Stimulated activated naive CD4-positive, alpha-beta T cell (primary cell): ENCODE data around the gene TTR.

ENCODE experiments used
- DNase-seq, 6 experiments: peaks; one replicate each; lab custom pipeline; 2025; lab: John Stamatoyannopoulos, UW

The TTR gene

DNA sequence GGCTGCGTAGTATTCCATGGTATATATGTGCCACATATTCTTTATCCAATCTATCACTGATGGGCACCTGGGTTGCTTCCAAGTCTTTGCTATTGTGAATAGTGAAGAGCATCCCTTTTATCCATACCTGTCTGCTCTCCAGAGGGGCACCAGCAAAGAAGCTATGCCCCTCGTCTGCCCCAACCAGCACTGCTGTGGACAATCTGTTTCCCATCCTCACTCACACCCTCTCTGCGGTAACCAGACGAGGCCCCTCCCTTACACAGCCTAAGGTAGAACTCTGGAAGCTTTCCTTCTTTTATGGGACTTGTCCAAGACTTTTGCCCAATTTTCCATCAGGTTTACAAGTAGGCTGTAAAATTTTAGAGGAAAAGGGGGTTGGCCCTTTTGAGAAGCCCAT is 24.9 kb downstream of the TTR start:
- no peak for DNase-seq

DNA sequence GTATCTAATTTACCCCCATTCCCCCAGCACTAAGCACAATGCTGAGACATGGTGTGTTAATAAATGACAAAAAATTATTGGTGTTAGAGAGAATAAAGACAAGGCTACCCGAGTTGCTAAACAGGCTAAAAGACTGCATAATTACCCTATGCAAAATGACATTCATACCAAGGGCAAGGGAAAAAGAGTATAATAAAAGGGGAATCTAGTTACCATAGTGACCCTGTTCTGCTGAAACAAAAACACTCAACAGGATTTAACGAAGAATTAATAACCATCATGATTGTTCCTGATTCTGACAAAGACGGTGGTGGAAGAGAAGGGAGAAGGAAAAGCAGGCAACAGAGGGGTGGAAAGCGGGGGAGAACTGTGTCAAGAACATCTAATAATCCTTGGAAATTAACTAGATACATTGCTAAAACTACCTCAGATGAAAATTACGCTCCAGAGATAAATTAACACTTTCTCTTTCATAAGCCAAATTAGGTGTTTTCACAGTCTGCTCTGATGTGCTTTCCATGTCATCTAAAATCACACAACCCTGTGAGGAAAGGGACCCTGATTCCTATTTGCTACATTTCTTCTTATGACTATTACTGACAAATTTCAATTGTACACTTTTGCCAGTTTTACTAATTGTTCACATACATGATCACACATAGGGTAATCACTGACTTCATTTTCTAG is 25.5 kb downstream of the TTR start:
- no peak for DNase-seq

DNA sequence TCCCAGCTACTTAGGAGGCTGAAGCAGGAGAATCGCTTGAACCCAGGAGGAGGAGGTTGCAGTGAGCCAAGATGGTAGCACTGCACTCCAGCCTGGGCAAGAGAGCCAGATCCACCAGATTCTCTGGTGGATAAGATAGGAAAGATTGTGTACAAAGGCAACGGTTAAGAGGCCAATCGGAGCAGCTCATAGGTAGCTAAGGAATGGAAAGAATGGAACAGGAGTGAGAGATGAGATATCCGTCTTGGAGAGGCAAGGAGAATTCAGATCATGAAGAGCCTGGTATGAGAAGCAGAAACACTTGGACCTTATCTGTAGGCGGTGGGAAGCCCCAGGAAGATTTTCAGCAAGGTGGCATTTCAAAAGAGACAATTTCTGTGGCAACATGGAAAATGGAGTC is 27.1 kb downstream of the TTR start:
- no peak for DNase-seq

DNA sequence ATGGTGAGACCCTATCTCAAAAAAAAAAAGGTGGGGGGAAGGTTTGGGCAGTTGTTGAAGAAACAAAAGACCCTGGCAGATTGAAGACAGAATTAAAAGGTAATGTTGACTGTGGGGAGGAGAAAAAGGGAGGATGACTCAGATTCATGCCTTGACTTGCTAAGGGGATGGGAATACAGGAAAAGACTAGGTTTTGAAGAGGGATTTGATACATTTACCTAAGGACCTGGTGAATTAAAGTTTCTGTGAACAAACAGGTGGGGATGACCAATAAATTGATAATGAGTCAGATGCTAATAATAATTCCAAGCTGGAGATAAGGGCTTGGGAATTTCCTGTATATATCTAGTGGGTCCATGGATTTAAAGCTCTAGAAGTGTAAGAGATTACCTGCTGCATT is 27.6 kb downstream of the TTR start:
- DNase-seq: no peak

DNA sequence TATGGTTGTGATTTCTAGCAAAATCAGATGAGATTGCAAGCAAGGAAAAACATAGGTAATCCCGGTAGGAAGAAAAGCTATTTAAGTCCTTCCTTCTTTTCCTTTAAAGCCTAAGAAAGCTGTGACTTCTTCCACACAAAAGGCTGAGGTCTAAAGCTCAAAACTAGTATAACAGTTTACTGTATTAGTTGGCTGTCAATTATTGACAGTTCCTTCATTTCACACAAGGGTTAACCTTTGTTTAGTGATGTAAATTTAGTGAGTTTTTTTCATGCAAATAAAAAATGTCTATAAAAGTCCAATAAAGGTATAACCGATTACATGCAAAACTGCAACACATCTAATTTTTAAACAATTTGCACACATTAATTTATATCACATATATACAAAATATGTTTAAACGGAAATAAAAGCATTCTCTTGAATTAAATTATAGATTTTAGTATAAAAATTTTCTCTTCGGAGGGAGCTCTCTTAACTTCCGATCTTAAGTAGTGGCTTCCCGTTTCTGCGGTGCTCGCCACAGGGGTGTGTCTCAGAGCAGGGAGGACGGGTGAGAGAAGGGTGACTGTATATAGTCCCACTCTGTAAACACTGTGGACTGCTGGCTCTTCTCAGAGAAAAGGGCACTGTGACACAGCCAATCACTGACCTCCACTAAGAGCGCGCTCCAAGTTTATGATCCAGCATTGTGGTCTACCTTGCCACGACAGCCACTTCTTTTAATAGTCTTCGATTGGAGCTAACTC is 33.4 kb downstream of the TTR start:
- DNase-seq: no peak

DNA sequence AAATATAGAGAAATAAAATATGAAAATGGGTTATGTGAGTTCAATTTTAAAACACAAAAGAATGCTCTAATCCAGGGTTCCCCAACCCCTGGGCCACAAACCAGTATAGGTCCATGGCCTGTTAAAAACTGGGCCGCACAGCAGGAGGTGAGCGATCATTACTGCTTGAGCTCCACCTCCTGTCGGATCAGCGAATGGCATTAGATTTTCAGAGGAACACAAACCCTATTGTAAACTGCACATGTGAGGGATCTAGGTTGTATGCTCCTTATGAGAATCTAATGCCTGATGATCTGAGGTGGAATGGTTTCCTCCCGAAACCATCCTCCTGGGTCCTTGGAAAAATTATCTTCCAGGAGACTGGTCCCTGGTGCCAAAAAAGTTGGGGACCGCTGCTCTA is 34.7 kb downstream of the TTR start:
- no peak for DNase-seq

DNA sequence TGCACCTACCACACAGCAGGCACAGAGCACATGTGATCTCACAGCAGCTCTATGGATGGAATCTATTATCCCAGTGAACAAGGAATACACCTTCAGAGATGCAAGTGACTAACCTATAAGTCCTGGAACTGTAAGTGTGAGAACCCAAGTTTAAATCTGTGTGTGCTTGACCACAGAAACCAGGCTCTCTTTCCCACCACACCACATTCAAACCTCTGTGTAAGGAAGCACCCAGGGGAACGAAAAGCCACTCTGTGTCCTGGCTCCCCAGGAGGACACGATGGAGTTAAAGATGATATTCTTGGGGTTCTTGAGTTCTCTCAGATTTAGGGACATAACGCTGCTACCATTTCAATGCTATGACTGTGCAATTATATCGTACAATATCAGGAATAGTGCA is 38.9 kb downstream of the TTR start:
- DNase-seq: no peak

DNA sequence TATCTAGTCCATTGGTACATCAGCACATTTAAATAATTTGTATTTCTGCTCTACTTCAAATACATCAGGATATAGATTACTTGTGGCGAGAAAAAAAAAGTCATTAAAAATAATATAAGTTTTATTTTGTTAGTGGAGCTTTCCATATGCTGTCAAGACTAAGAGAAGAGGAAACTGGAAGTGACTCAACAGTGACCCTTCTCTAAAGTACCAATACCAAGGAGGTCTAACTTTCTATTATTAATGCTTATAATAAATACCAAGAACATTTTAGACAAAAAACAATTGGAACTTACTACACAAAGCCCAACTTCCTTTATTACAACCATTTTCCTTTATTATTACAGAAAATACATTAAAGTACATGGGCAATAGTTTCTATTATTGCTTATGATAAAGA is 39.8 kb downstream of the TTR start:
- DNase-seq: no peak

DNA sequence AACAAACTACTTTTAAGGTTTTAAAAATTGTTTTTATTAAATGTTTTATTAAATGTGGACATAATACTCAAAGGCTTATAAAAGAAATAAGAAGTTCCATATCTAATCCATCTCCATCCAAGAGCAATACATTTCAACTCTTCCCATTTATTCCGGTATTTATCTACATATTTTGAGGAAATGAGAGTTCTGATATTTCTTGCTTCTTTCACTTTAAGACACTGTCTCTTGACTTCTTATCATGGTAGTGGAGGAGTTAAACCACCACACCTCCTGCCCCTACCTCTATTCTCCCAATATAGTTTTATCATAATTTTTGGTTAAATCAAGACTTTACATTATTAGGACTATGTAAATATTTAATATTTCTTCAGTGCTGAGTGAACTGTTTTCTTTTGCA is 40.7 kb downstream of the TTR start:
- DNase-seq: no peak

DNA sequence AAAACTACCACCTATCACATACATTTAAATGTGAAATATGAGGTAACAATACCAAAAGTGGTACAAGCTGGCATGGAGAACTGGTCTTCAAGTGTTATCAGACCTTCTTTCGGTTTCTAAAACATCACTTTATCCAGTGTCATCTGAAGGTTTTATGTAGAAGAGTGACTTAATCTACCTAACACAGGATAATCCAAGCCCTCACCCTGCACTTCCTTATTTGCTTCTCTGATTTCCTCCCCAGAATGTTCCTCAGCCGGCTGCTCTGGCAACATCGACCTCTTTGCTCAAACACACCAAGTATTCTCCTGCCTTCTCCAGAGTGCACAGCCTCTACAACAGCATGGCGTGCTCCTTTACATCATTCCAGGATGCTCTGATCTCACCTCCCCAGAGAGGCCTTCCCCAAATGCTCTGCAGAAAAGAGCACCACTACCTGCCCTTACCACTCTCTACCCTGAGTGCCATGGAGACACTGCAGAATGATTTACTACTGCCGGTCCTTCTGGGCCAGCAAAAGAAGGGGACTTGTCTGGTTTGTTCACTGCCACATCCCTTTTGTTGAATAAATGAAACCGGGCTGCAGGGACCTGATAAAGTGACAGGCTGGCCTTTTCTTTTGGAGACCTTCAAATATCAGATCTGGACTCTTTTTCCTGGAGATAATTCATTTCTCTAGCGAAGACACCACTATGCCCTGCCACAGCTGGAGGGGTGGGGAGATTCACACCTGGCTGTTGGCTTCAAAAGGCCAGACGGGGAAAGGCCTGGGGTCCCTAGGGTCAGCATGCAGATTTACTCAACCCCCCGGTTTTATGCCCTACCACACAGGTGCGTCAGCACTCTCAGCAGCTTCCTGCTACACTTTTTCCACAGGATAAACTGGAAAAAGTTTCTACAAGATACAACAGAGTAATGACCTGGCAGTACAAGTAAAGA is 42.0 kb downstream of the TTR start:
- no peak for DNase-seq

DNA sequence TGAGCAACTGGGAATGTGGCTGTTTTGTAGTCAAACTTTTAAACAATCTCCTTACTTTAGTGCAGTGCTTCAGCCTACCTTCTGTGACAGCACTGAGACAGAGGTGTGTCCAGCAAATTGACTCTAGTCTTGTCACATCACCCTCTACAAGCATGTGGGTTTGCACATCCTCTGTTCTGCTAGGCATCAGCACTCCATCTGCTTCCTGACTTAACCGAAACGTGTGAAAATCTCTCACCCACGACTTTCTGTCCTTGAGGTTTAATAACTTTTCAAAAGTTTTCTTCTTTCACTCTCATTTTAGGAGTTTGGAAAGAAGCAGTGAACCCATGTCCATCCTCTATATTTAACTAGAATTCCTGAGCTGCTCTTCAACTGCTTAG is 42.6 kb downstream of the TTR start:
- no peak for DNase-seq

DNA sequence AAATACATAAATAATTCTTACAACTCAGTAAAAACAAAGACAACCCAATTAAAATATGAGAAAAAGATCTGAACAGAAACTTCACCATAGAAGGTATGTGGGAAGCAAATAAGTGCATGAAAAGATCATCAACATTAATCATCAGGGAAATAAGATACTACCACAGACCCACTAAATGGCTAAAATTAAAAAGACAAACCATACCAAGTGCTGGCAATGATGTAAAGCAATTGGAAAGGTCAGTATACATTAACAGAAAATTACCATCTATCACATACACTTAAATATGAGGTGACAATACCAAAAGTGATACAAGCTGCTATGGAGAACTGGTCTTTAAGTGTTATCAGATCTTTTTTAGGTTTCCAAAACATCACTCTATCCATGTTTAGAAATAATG is 44.7 kb downstream of the TTR start:
- no peak for DNase-seq

DNA sequence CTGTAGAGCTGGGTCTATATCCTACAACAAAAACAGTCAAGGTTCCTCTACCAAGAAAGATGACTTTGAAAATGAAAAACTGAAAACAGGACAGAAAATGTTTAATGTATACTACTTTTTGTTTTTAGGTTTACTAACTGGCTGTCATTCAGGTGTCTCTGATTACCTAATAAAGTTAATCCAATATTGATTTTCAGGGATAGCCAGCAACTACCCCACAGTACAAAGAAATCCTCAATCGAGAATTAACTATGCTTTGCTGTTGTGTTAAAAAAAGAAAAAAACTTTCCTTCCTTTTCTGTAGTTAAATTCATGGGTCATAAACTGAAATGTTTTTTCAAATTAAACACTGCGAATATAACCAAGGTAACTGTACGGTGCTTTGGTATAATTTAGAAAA is 45.8 kb downstream of the TTR start:
- DNase-seq: no peak

DNA sequence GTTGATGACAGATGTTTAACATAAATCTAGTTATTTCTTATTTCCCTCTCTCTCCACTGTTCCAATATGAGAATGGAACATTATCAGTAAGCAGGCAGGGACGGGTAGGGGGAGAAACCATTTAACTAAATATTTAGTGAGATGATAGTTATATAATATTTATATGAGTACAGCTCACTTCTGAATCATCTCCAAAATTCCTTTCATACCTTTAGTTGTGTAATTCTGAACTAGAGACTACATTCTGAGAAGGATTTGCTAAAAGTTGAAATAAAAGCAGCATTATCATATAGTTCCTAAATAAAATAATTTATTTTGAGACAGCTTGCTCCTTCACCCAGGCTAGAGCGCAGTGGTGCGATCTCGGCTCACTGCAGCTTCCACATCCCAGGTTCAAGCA is 51.3 kb downstream of the TTR start:
- no peak for DNase-seq

DNA sequence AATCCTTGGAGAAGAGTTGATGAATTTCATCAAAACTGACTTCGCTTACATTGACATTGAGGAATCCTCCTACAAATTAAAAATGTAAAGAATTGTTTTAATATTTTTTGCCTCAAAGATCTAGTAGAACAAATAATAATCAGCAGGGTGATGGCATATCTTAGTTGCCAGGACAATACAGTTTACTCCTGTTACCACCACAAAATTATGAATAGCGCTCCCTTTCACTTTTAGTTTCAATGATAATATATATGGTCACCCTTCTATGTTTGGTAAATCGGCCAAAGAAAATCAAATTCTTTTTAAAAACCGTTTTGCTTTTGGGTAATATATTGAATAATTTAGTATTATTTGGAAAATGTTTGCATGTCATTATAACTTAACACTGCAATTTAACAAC is 53.7 kb downstream of the TTR start:
- no peak for DNase-seq

DNA sequence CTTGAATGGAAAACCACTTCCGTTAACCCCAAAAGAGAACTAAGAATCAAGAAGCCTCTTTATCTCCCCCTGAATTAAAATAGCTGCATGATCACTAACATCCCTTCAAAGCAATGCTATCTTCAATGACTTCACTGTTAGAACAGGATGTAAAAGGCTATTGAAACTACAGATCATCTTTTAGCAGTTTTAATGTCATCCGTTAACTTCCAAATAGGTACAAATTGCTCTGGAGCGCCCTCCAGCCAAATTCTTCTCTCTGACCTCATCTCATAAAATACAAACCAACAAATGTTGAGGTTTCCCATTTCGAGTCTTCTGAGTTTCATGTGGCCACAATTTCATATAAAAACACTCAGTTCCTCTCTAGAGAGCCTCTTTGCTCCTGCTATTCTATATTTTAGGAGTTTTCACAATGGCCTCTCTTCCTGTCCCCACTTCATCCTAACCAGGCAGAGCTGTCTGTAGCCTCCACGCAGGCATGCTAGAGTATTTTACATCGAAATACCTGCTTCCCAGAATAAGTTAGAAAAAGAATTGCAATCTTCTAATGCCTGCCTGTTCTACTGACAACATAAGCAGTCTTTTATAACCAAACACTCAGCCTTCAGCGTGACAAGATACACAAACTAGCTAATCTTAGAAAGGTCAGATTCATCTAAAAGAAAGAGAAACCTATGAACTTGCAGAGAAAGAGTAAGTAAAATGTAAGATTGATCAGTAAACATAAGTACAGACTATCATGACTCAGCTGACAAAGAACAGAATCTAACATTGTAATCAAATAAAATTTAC is 54.9 kb downstream of the TTR start:
- DNase-seq: no peak

DNA sequence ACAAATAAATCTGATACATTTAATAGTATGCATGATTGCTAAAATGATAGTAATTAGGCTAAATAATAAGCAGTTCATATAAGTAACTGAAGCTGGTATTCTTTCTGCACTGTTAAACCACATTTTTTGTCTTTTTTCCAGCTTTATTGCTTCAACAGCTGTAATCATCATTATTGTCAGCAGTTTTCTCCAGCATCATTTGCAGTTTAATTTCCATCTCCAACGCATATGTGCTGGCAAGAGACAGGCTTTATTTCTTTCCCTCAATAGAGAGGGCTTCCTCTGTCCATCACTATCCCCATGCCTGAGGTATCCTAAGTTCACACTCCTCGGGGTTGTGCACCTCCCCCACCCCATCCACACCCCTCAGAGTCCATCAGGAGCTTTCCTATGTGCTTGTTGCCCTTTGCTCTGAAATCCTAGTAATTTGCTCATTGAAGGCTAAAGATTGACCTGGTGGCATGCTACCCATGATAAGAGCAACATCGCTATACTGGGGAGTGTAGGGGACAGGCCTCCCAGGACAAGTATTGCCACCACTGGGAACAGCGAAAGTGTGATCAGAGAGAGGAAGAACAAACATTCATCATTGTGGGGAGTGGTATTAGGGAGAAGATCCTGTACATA is 55.6 kb downstream of the TTR start:
- DNase-seq: no peak
